Measurements from ENCODE around the gene C4B.

GRCh38 chr6:32058511-32058963 is 43.9 kb downstream of the C4B start:
- TF ChIP-seq, protein P1, sequence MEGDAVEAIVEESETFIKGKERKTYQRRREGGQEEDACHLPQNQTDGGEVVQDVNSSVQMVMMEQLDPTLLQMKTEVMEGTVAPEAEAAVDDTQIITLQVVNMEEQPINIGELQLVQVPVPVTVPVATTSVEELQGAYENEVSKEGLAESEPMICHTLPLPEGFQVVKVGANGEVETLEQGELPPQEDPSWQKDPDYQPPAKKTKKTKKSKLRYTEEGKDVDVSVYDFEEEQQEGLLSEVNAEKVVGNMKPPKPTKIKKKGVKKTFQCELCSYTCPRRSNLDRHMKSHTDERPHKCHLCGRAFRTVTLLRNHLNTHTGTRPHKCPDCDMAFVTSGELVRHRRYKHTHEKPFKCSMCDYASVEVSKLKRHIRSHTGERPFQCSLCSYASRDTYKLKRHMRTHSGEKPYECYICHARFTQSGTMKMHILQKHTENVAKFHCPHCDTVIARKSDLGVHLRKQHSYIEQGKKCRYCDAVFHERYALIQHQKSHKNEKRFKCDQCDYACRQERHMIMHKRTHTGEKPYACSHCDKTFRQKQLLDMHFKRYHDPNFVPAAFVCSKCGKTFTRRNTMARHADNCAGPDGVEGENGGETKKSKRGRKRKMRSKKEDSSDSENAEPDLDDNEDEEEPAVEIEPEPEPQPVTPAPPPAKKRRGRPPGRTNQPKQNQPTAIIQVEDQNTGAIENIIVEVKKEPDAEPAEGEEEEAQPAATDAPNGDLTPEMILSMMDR (IDR thresholded peaks at IDR 0.05; ENCODE audit: low read length): no peak
- TF ChIP-seq EZH2phosphoT487 (IDR thresholded peaks at IDR 0.05; ENCODE audit: low read length): no peak
